GM21717 (cell line): ENCODE results near the gene DCC.
"Not testable (repeated sequence)": the region's sequence is repeated elsewhere in the genome, so short reads cannot be mapped to it uniquely, and the experiment has no call there.

Experiments used
- ATAC-seq: cut with Tn5 transposase; IDR thresholded peaks from one replicate; pipeline ENCODE4 v1.9.1; 2021; ENCODE audit warnings: mild to moderate bottlenecking, moderate library complexity; ENCODE audit not compliant: unreplicated experiment

The DCC gene

DNA sequence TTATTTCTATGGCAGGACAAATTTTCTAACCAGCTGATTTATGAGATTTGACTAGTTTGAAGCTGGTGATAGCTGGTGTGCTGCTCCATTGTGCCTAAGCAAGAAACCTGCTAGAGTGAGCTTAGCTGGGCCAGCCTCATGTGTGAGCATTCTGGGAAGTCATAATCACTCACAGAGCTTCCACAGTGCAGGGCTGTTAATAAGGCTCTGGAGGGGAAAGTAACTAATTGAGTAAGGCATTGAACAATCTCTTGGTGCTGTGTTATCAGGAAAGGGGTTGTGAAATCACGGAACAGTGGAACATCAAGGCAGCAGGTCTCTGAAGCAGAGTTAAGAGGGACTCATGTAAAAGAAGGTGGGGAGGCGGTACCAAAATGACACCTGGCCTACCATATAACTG lies 1111.9 kb downstream of the DCC start:
- ATAC-seq = no peak

DNA sequence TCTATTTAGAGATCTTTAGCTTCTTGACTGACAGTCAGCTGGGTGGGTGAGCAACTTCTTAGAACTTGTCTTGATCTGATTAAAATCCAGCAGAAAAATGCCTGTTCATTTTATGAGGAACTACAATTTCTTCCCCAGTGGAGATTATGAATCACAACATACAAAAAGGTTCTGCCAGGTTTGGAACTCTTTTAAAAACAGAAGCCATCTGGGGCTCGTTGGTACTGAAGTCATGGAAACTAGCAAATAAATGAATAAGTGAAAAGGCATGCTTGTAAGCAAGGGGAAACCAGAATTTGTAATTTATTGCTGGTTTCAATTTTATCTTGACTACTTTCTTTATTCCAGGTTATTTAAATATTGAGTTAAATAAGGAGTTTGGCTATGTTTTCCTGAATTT lies 1117.1 kb downstream of the DCC start:
- ATAC-seq = no peak

DNA sequence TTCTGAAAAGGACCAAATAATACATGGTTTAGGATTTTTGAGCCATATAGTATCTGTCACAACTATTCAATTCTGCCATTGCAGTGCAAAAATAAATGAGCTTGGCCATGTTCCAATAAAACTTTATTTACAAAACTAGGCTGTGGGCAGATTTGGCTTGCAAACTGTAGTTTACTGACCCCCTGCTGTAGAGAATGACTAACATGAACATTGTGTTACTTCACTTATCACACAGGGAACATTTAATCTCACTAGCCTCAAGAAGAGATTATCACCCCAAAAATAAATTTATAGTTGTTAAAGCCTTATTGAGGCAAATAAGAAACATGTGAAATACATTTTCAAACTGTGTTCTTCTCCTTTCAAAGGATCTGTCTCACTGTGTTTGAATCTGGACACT lies 1118.3 kb downstream of the DCC start:
- no peak for ATAC-seq

DNA sequence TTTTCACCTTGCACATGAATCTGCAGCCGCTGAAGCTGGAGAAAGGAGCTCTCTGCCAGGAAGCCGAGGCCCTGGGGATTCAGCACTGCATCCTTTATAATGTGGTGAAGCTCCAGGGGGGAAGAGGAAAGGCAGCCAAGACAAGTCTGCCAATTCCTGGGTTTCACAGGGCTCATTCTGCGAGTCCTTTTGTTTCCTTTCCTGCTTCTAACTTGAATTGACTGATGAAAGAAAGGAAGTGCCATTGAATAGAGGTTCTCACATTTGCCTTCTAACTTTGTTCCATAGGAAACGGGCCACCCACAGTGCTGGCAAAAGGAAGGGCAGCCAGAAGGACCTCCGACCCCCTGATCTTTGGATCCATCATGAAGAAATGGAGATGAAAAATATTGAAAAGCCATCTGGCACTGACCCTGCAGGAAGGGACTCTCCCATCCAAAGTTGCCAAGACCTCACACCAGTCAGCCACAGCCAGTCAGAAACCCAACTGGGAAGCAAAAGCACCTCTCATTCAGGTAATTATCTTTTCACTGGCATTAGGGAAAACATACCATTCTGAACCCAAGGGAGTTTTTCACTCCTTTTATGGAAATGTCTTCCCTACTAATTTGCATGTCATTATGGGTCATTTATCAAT lies 1119.1 kb downstream of the DCC start:
- no peak for ATAC-seq

DNA sequence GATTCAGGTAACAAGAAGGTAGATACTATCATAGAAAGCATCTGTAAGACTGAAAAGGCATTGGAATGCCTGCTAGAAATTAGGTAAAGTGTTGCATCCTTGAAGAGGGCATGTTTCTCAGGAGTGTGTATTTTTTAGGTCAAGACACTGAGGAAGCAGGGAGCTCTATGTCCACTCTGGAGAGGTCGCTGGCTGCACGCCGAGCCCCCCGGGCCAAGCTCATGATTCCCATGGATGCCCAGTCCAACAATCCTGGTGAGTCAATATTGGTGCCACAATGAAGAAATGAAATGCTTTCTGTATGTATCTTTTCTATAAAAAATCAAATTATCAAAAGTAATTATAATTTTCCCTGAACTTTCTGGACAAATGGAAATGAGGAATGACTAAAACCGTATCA lies 1127.8 kb downstream of the DCC start:
- no peak for ATAC-seq

DNA sequence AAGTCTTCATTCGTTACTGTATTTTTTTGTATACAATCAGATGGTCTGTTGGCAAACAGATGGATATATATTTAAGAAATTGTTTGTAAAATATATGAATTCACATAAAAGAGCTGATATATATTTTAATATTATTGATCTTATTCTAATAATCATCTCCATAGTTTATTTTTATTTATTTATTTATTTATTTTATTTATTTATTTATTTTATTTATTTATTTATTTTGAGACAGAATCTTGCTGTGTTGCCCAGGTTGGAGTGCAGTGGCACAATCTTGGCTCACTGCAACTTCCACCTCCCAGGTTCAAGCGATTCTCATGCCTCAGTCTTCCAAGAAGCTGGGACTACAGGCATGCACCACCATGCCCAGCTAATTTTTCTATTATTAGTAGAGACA lies 1128.2 kb downstream of the DCC start:
- not testable (repeated sequence) for ATAC-seq

DNA sequence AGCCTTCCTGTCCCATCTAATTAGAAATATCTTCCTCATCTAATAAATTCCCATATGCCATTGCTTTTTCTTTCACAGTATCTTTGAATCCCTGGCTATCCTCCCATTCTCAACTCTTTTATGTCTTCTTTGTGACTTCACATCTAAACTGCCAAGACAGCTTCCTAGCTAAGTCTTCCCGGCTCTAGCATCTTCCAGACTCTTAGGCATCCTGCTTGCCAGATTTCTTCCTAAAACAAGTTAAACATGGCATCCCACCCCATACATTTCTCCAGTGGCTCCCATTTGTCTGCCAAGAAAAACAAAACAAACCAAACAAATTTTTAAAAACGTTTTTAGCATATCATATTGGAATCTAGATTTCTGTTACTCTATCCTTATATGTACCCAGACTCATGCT lies 1132.5 kb downstream of the DCC start:
- ATAC-seq = no peak

DNA sequence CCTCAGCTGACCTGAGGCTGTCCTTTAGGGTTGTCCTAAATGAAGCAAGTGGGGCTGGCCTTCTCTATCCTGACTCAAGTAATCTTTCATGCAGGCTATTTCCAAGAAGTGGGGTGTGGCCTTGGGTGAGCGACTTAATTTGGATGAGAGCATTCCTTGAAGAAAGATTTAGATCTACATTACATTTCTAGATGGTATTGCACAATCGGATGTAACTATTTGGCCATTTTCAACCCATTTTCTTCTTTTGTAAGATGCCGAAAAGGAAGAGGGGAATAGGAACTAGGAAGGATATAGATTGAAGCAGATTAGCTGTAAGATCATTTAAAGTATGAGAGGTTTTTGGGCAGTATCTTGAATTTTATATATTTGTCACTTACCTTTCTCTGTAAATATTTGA lies 1138.2 kb downstream of the DCC start:
- ATAC-seq = no peak

DNA sequence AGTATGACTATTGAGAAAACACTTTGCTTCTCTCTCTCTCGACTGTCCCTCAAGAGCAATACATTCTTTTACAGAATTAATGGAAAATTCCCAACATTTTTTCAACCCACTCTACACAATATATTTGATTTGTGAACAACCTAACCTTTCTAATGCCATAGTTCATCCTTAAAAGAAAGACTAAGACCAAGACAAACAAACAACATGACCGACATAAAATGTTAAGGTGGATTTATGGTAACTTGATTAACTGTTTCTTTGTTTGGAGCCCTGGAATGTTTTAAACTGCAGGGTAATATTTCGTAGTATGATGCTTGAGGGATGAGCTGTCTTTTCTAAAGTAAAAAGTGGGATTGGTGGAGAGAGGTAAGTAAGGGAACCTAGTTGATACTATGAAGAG lies 1146.3 kb downstream of the DCC start:
- ATAC-seq = no peak

DNA sequence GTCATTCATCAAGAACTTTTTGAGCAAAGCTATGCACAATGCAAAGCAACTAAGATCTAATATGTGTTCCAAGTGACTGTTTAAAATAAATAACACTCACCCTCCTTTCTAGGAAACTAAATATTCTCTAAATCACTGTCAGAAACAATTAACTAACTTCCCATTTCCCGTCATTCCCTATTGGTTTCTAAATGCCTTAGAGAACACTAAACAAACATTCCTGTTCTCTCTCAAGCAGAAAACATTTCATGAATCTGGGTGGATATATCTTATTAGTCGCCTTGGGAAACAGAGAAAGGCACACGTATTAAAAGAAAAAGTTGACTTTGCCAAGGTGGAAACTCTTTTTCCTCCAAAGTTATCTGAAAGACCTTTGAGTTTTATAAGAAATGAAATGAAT lies 1149.3 kb downstream of the DCC start:
- ATAC-seq = no peak

DNA sequence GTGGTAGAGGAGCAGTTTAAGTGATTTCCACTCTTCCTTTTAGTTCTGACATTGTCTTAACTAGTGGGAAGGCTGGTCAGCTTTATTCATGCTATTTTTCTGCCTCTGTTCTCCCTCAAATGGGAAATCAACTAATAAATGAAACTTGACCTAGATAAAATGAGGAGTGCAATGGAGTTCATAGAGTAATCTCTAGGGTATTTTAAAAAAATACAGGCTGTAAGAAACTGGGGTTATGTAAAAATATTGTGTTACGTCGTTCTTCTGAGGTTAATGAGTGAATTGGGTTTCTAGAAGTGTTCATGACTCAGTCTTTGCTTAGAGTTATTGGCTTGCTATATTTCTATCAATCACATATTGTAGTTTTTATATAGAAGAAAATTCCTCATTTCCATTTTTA lies 1150.0 kb downstream of the DCC start:
- no peak for ATAC-seq

DNA sequence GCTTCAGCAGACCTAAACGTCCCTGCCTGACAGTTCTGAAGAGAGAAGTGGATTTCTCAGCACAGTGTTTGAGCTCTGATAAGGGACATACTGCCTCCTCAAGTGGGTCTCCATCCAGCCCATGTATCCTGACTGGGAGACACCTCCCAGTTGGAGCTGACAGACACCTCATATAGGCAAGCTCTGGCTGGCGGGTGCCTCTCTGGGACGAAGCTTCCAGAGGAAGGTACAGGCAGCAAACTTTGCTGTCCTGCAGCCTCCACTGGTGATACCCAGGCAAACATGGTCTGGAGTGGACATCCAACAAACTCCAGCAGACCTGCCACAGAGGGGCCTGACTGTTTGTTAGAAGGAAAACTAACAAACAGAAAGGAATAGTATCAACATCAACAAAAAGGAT lies 1156.0 kb downstream of the DCC start:
- ATAC-seq = no peak

DNA sequence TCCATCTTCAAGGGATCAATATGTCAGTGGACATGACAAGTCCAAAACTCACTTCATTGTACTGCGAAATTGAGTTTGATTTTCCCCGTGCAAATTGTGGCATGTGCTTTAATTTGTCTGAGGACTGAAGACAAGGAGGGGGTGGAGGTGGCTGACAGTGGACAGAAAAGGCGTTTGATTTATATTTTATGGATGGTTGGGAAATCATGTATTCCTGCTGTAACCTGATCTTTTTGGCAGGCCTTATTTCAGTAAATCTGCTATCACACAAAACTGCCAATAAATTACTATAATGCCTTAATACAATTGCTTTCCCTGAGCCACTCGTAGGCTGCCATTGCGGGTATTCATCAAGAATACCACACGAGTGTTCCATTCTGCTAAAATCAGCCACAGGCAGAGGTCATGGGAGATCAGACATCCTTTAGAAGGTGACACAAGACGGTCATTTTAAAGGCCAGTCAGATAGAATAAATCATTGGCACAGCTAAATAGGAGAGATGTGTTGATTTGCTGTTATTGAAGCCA lies 1164.0 kb downstream of the DCC start:
- ATAC-seq = no peak

DNA sequence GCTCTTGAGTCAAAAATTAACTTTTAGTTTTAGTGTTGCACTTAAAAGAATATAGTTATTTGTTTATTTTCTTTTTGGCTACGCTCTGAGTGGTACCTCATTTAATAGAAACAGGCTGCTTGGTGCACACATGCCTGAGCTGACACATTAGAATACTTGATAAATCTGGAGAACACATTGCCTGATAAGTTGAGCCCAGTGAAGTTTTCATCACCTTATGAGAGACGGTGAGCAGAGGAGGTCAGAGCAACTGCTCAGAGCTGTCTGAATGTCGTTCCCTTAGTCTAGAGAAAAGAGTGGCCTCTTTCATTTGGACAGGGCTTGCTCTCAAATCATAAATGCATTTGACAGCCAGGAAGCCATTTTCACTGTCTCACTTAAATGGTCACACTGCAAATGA lies 1168.5 kb downstream of the DCC start:
- ATAC-seq = no peak

DNA sequence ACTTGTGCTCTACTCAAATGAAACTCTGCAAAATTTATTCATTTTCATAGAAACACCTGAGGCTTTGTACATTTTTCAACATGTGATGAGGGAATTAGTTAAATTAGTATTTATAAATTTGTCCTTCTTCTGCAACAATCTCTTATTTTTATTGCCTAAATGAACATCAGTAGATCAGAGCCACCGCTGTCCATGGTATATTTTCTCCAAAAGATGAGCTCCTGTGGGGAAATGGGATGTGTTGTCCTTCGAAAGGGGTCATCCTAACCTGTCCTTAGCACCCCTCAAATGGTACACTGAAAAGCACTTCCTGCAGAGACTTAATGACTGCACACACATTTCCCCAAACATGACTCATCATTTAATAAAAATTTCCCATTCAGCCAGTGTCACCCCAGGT lies 1169.9 kb downstream of the DCC start:
- ATAC-seq = no peak

DNA sequence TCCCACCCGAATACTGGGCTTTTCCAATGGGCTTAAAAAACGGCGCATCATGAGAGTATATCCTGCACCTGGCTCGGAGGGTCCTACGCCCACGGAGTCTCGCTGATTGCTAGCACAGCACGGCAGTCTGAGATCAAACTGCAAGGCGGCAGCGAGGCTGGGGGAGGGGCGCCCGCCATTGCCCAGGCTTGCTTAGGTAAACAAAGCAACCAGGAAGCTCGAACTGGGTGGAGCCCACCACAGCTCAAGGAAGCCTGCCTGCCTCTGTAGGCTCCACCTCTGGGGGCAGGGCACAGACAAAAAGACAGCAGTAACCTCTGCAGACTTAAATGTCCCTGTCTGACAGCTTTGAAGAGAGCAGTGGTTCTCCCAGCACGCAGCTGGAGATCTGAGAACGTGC lies 1171.7 kb downstream of the DCC start:
- not testable (repeated sequence) for ATAC-seq

DNA sequence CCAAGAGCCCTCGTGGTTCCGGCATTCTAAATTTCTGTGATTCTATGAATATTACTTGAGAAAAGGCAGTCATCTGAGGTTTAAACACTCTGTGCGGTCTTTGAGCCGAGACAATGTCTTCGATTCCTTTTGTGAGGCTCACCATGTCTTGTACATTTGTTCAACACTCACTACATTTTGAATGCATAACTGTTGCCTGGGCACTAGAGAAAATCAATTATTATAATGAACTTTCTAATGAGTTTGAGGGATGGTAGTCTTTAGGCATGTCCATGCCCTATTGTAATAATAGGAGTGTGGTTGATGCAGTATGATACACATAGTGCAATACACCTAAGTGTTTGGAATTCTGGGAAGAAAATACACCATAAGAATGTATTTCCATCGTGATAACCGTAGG lies 1181.1 kb downstream of the DCC start:
- no peak for ATAC-seq

DNA sequence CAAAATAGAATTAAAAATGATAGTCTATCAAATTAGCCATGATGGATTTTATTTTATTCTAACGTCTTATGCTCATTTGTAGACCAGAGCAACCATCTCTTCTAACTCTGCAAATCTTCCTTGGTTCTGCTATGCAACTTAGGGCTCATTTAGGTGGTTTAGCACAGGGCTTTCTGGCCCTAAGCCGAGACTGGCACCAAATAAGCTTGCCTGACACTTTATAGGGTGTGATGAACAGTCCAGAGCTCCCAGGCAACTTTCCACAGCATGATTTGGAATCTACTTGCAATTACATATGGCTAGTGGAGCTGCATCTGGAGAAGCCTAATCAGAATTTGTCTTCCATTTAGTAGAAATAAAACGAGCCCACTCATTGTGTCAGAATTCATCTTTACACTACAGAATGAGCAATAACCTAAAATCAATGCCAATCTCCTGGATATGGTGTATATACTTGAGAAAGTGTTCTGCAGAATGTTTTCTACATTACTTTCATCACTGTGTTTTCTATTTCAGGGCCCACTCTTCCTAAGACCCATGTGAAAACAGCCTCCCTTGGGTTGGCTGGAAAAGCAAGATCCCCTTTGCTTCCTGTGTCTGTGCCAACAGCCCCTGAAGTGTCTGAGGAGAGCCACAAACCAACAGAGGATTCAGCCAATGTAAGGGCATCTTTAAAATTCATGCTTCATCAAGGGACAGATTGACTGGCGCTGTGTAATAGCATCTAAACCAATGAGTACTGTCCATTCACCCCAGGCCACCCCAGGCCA lies 1186.3 kb downstream of the DCC start:
- no peak for ATAC-seq

DNA sequence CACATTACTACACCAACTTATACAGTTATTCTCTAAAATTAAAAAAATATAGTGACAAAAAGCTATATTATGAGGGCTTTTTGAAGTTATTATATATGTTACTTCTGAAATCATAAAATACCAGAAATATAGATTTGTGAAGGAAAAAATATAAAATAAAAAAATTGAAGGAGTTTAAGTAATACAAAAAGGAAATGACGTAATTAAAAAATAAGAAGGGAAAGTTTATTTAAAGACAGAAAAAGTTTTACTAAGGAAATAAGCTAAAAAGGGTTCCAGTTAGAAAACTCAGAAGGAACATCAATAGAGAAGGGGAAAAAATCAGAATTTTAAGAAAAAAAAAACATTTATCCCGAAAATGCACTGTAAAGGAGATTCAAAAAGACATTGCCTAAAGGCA lies 1187.4 kb downstream of the DCC start:
- no peak for ATAC-seq

DNA sequence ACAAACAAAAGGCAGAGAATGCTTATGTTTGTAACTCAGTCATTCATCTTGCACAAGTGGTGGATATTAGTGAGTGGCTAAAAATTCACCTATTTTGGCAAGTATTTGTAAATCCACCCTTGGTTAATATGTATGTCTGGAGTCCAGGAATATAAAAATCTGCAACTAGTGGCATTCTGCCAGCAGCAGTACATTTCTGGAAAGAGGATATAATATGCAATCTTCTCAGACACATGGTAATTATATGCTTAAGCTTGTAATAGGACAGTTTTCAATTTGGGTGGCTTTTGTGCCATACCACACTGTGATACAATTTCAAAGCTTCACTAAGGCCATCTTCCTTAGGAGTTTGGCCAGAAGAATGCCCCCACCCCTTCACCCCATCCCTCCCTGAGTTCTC lies 1191.2 kb downstream of the DCC start:
- no peak for ATAC-seq

DNA sequence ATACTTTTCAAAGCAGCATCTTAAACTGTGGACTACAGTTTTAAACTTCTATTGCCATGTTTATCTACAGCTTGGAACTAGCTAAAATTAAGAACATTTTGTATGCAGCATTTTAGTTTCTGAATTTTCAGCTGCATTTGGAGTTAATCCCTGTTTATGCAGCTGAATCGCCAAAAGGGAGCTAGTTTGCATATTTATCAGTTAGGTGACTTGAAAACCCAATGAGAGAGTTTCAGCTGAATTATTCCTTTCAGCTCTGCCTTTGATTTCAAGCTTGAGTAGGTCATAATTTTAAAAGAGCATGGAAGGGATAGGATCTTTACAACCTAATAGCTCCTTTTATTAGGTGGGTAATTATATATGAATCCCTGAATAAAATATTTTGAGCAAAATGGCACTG lies 1191.9 kb downstream of the DCC start:
- no peak for ATAC-seq

DNA sequence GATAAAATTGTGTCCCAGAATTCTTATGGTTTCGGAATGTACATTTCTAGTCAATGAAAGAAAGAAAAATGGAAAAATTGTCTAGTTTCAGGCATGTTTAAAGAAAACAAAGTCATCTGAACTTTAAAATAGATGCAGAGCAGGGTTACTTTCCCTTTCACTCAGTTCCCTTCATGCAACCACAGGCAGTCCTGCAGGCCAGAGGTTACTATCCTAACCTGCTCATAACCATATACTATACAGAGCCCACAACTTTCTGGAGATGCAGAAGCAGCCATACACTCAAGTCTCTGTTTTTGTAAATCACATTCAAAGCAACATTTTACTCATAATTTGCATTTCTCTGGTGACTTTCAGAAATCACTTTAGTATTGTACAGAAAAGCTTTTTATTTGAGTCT lies 1194.2 kb downstream of the DCC start:
- no peak for ATAC-seq

DNA sequence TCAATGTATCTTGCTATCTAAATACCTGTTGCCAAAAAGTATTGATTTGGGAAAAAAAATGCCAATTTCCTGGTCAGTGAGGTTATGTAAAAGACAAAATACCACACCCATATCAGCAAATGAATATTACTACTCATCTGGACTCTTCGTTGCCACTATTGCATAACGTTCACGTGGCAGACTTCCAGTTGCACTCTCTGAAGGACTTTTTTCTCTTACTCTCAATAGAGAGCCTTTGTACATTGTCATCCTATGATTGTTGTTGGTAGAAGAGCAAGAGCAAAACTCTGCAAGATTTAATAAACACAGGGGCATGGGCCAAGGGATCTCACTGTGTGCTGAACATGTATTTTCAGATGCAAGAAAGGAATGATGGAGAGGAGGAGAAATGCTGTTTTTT lies 1194.7 kb downstream of the DCC start:
- no peak for ATAC-seq
